ENCODE data around the gene EXOC4.

The EXOC4 gene

DNA sequence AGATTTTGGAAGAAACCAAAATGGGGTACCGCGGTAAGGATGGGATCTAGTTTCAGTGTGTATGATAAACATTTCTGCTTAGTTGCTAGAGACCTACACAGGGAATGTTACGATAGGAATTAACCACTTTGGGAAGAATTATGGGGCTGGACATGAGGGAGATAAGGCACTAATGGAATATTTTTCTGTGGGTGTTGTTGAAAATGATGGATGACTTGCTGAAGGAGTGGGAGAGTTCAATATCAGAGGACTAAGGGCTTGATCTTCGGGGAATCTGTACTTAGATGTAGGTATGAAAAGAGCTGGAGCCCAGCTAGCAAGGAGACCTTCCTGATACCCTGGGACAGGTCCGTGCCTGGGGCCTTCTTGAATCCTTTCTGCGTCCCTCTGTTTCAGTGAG, 303.7 kb downstream of the EXOC4 start:
- DNase-seq (ENCODE audit: low read depth), result no peak
- TF ChIP-seq CTCF (IDR thresholded peaks at IDR 0.05; ENCODE audit: insufficient read depth, low read depth, low read length, missing control alignments), result no peak
- no peak overlapping the region for H3K4me3 ChIP-seq (ENCODE audit: low read length)

DNA sequence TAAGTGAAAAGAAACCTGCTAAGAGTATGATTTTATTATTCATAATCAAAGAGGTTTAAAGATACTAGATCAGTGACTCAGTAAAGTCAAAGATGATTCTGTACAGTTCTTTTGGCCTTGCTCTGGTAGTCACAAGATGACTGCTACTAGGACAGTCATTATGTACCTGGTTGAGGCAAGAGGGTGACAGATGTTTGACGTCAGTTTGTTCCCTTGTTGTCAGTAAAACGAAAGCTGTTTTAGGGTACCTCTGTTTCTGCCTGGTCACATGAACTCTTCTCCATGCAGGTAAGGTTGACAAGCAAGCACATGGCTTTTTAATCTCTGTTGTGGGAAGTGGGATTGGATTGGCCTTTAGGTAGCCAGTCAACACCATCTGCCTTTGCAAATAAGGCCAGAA, 308.0 kb downstream of the EXOC4 start:
- TF ChIP-seq CTCF (IDR thresholded peaks at IDR 0.05; ENCODE audit: insufficient read depth, low read depth, low read length, missing control alignments), result no peak
- peak; percentile 10 for DNase-seq (ENCODE audit: low read depth)

GRCh38 chr7:133561396-133561795, 308.5 kb downstream of the EXOC4 start:
- no peak for TF ChIP-seq CTCF (IDR thresholded peaks at IDR 0.05; ENCODE audit: insufficient read depth, low read depth, low read length, missing control alignments)
- H3K4me3 ChIP-seq (ENCODE audit: low read length), result no peak overlapping the region
- peak; percentile 30 for DNase-seq (ENCODE audit: low read depth)

More for the DNA sequence above, 308.0 kb downstream of the EXOC4 start:
- H3K4me3 ChIP-seq (ENCODE audit: low read length), result no peak overlapping the region

DNA sequence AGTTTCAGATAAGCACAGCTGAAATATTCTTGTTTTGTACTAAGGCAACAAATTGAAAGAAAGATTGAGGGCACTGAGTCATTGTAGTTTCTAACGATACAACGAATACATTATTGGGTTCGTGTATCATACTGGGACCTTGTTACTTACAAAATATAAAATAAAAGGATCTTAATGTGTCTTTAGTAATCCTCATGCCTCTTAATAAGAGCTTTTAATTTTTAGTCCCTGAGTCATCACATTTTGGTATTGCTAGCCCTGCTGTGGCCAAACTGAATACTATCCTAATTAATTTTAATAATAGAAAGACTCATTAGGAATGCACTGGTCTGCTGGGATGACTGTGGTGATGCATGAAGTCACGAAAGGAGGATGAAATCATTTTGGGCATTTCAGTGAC, 309.7 kb downstream of the EXOC4 start:
- no peak for DNase-seq (ENCODE audit: low read depth)
- TF ChIP-seq CTCF (IDR thresholded peaks at IDR 0.05; ENCODE audit: insufficient read depth, low read depth, low read length, missing control alignments), result no peak

DNA sequence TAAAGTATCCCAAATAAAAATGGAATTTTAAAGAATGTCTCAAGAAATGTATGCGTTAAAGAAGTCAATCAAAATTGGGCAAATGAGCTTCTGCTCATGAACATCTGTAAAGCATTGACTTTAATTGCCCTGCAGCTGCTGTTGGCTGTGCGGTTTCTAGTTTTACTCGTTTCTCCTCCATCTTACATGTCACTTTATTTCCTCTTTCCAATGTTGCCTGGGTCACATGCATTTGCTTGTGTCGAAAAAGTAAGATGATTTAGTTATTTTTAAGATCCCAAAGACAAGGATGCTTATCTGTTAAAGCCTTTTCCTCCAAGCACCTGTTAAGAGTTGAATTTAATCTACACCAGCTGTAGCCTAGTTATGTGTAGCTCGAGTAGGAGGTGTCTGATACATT, 310.4 kb downstream of the EXOC4 start:
- no peak overlapping the region for H3K4me3 ChIP-seq (ENCODE audit: low read length)
- no peak for TF ChIP-seq CTCF (IDR thresholded peaks at IDR 0.05; ENCODE audit: insufficient read depth, low read depth, low read length, missing control alignments)
- no peak for DNase-seq (ENCODE audit: low read depth)

More for the DNA sequence above, 309.7 kb downstream of the EXOC4 start:
- H3K4me3 ChIP-seq (ENCODE audit: low read length), result no peak overlapping the region

- DNase-seq (ENCODE audit: low read depth), result no peak
- H3K4me3 ChIP-seq (ENCODE audit: low read length), result no peak overlapping the region
- TF ChIP-seq CTCF (IDR thresholded peaks at IDR 0.05; ENCODE audit: insufficient read depth, low read depth, low read length, missing control alignments), result peak; percentile 2
These were observed 311.6 kb downstream of the EXOC4 start for GRCh38 chr7:133564484-133564883.

GRCh38 chr7:133568544-133568943, 315.7 kb downstream of the EXOC4 start:
- no peak for TF ChIP-seq CTCF (IDR thresholded peaks at IDR 0.05; ENCODE audit: insufficient read depth, low read depth, low read length, missing control alignments)
- no peak overlapping the region for H3K4me3 ChIP-seq (ENCODE audit: low read length)
- DNase-seq (ENCODE audit: low read depth), result peak; percentile 46
